Effector CD4-positive, alpha-beta T cell (primary cell): ENCODE results near the gene RNF128.
"Not testable (repeated sequence)": the region's sequence is repeated elsewhere in the genome, so short reads cannot be mapped to it uniquely, and the experiment has no call there.

ENCODE experiments used
- DNase-seq: peaks from one replicate; pipeline ENCODE4 v3.0.0-alpha.2; 2020

RNF128 gene

DNA sequence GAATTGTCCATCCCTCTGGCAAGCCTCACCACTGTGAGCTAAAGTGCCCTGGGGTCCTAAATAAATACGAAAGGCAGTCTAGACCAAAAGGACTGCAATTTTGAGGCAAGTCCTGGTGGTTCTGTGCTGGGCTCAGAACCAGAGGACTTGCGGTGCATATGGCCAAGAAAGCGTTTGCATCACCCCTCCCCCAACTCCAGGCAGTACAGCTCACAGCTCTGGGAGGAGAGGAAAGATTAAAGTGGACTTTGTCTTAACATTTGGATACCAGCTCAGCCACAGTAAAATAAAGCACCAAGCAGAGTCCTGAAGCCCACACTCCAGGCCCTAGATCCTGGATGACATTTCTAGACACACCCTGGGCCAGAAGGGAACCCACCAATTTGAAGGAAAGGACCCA lies 24.9 kb downstream of the RNF128 start:
- no peak for DNase-seq

DNA sequence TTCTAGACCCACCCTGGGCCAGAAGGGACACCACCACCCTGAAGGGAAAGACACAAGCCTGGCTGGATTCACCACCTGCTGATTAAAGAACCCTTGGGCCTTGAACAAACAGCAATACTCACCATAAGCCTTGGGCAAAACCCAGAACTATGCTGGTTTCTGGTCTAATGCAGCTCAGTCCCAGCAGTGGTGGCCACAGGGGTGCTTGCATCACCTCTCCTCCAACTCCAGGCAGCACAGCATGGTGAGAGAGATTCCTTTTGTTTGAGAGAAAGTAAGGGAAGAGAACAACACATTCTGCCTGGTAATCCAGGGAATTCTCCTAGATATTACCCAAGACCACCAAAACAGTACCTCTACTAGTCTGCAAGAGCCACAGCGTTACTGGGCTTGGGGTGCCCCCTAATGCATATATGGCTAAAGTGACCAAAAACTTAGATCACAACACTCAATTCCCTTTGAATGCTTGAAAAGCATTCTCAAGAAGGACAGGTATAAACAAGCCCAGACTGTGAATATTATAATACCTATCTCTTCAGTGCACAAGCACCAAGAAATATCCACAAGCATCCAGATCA lies 25.7 kb downstream of the RNF128 start:
- no peak for DNase-seq

DNA sequence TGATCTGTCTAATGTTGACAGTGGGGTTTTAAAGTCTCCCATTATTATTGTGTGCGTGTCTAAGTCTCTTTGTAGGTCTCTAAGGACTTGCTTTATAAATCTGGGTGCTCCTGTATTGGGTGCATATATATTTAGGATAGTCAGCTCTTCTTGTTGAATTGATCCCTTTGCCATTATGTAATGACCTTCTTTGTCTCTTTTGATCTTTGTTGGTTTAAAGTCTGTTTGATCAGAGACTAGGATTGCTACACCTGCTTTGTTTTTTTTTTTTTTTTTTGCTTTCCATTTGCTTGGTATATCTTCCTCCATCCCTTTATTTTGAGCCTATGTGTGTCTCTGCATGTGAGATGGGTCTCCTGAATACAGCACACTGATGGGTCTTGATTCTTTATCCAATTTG lies 42.8 kb downstream of the RNF128 start:
- DNase-seq, result not testable (repeated sequence)

DNA sequence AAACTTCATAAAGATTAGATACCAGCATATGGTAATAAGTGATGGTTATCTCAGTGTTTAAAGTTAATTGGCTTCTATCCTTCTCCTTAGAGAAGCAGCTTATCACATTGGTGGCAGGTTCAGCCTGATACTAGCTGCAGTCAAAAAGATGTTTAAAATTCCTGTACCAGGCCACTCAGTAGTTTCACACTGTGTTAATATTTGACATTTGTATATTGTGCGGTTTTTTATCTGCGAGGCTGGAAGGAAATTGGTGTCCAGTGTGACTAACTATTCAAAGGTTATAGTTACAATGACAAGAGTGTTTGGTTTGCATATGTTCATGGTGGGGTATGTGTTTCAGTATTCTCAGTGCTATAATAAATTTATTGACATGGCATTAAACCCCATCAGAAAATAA lies 48.5 kb downstream of the RNF128 start:
- no peak for DNase-seq

DNA sequence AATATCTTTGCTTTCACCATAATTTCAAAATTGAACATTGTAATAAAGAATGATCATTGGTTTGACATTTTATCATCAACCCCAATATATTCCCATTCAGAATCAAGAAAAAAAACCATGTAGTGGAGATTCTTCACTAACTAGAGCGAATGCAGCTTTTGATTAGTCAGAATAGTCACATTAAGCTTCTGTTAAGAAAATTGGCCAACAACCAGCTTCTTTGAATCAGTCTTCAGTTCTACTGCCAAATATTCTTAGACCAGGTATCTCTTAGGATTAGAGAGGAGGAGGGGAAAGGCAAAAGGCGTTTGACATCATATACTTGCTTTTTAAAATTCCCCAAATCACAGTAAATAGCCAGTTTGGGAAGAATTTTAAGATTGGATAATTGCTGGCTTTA lies 53.8 kb downstream of the RNF128 start:
- no peak for DNase-seq

DNA sequence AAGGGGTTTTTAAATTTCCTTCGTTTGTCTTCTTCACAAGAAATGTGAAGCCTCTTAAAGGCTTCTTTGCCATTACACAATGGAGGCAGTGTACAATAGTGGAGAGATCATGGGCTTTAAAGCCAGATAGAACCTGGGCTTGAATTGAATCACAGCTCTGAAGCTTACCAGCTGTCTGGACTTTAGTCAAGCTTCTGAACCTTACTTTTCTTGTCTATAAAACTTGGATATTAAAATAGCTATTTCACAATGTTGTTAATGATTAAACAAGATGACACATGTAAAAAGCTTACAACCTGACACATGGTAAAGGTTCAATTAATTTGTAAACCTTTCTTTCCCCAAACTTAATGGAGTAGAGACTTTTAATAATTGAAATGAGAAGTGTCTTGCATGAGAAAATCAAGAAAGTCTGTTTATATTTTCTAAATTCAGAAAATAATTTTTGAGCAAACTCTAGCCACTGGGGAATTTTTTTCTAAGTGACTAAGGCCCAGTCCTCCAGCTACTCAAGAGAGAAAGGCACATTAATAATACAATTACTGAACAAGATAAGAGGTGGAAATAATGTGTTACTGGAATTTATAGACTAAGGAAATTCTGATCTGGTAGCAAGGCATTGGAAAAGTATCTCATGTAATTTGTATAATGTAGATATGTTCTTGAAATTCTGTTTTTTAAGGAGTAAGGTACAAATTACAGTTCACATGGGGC lies 54.3 kb downstream of the RNF128 start:
- DNase-seq, result no peak

DNA sequence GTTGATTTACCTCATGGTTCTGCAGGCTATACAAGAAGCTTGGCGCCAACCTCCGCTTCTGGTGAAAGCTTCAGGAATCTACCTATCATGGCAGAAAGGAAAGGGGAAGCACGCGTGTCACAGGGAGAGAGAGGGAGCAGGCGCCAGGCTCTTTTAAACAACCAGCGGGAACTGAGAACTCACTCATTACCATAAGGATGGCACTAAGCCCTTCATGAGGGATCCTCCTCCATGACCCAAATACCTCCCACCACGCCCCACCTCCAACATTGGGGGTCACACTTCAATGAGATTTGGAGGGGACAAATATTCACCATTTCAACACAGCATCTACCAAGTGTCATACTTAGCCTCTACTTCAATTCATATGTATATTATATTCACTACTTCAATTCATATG lies 57.2 kb downstream of the RNF128 start:
- no peak for DNase-seq

DNA sequence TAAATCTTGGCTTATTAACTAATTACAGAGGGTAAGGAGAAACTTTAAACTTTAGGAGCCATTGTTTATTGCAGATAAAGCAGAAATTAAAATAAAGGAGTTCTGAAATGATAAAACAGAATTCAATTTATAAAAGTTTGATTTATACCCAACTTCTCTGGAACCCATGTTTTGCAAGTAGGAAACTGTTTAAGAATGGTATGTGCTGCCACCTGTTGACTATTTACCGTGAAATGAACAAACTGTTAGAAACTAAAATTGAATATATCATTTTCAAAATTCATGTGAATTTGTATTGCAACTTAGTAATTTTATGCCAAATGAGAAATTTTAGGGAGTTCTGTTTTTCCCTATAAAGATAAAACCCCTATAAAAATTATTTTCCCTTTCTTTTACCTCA lies 65.0 kb downstream of the RNF128 start:
- DNase-seq, result no peak

DNA sequence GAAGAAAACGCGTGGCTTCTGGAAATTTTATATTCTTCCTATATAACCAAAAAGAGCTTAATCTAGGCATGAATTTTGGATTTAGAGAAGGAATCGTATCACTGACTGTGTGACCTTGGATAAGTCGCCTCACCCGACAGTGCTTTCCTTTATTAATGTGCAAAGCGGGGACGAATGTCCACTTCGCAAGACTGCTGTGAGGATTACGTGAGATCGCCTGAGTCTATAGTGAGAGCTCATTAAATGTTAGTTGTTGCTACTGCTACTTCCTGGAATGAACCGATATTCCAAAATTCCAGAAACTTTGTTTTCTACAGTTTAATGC lies 75.5 kb downstream of the RNF128 start:
- no peak for DNase-seq

DNA sequence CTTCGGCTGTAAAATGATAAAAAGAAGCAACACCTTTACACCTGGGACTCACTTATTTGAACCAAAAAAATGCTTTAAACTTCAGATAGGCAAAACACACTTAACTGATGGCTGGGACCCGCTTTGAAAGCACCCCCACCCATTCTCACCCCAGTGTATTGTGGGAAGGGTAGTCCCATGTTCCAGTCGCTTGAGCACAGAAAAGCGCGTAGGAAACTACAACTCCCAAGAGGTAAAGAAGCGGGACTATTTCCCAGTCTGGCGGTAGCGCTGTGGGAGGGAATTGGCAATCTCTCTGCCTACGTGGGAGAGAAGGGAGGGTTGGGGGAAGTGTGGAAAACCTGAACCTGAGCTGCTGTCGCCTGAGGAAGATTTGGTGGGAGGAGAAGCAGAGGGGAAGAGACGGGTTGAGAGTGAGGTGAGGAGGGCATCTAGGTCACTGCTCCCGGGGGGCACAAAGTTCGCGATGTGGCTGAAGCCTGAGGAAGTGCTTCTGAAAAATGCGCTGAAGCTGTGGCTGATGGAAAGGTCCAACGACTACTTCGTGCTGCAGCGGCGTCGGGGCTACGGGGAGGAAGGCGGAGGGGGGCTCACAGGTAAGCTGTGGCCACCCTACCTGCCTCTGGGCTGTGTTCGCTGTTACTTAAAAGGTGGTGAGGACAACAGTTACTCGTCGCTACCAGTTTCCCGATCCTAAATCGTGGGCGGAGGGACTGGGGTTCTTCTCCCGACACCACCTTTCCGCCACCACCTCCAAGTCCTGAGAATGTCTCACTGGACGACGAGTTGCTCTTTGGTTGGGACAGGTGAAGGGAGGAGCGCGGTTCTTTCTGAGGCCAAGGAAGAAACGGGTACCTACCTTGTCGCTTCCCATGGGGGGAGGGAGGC lies 76.1 kb downstream of the RNF128 start, which contains the start of gene TBC1D8B:
TSS of gene TBC1D8B (plus strand) at position 286 of the 888 bp plus-strand sequence. CDS start at position 467, 181 bp downstream.
- DNase-seq, result no peak

DNA sequence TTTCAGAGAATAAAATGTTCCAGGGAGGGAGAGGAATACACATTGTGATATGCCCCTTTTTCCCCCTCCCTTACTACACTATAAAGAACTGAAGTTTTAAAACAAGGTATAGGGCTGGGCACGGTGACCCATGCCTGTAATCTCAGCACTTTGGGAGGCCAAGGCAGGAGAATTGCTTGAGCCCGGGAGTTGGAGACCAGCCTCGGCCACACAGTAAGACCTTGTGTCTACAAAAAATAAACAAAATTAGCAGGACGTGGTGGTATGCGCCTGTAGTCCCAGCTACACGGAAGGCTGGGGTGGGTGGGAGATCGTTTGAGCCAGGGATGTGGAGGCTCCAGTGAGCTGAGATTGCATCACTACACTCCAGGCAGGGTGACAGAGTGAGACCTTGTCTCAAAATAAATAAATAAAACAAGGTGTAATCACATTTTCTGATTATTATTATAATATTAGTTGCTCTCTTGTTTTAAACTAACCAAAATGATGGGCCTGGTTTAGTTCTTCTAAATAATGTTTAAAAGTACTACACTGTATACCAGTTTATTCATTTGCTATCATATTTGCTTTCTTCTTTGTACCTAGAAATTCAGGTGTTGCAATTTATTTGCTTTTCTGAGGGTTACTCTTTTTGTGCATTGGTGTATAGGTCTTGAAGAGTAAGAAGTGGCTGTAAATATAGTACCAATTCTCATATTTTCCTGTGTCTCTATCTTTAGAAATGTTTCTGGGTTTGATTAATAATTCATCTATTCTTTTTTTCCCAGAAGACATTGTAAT lies 84.8 kb downstream of the RNF128 start:
- no peak for DNase-seq

DNA sequence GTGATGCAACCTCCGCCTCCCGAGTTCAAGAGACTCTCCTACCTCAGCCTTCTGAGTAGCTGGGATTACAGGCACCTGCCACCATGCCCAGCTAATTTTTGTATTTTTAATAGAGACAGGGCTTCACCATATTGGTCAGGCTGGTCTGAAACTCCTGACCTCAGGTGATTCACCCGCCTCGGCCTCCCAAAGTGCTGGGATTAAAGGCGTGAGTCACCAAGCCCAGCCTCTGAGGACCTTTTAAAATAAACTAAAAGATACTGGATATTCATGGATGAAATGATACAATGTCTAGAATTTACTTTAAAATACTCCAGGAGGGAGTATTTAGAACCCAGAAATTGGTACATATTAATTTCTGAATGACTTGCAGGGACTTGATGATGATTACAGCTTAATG lies 86.4 kb downstream of the RNF128 start:
- DNase-seq, result not testable (repeated sequence)

DNA sequence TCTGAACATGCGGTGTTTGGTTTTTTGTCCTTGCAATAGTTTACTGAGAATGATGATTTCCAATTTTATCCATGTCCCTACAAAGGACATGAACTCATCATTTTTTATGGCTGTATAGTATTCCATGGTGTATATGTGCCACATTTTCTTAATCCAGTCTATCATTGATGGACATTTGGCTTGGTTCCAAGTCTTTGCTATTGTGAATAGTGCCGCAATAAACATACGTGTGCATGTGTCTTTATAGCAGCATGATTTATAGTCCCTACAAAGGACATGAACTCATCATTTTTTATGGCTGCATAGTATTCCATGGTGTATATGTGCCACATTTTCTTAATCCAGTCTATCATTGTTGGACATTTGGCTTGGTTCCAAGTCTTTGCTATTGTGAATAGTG lies 87.6 kb downstream of the RNF128 start:
- not testable (repeated sequence) for DNase-seq
